GM12874 (cell line): ENCODE results near the gene AKAP8.

Experiments used
- TF ChIP-seq, protein P1 (sequence below): IDR thresholded peaks from 2 replicates; pipeline ENCODE4 v1.5.1; 2011; ENCODE audit warnings: low read depth, mild to moderate bottlenecking, control low read depth, low read length, moderate library complexity; ENCODE audit not compliant: insufficient read depth

The AKAP8 gene

DNA sequence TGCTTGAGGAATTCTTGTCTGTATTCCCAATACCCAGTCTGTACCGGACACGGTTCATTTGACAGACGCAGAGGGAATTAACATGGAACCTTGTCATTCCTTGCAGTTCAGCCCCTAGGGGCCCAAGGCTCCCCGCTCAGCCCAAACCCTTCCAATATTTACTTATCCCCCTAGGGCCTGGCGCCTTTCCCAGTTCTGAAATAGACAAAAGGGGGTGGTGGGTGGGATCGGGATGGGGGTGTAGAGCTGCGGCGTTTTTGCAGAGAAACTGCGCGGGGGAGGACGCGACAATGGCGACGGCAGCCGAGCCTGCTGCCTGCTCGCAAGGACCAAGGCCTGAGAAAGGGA is 38.6 kb upstream of the AKAP8 start:
- TF ChIP-seq, protein P1, sequence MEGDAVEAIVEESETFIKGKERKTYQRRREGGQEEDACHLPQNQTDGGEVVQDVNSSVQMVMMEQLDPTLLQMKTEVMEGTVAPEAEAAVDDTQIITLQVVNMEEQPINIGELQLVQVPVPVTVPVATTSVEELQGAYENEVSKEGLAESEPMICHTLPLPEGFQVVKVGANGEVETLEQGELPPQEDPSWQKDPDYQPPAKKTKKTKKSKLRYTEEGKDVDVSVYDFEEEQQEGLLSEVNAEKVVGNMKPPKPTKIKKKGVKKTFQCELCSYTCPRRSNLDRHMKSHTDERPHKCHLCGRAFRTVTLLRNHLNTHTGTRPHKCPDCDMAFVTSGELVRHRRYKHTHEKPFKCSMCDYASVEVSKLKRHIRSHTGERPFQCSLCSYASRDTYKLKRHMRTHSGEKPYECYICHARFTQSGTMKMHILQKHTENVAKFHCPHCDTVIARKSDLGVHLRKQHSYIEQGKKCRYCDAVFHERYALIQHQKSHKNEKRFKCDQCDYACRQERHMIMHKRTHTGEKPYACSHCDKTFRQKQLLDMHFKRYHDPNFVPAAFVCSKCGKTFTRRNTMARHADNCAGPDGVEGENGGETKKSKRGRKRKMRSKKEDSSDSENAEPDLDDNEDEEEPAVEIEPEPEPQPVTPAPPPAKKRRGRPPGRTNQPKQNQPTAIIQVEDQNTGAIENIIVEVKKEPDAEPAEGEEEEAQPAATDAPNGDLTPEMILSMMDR = no peak

DNA sequence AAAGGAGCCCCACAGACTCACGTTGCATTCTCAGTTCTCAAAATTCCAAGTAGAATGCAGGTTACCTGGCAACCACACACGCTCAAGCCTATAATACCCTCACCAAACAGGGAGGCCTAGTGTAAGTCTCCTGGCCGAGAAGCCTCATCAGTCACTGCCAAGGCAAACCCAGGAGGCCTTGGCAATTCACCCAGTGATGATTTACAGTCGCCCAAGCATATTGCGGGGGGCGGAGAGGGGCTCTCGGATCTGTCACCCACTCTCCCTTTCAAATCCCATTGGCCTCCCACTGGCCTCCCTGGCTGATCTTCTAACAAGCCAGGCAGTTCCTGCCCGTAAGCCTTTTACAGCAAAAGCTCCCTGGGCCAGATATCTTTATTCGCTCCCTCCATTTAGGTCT is 38.1 kb upstream of the AKAP8 start:
- TF ChIP-seq, protein P1 = no peak

DNA sequence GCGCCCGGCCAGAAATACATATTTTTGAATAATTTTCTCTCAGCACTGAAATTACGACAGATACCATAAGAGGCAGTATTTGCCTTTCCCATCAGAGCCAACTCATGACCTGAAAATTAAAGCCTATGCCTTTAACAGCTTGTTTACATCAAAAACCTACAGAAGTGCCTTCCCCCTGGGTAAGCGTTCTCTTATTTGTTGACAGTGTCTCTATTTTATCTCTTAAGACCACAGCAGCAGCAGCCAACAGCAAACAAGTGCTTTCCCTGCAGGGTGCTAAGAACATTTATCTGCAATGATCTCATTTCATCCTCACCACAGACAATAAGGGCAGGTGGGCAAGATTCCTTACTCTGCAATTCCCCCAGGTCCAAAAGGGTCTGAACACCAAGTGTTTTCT is 33.2 kb upstream of the AKAP8 start:
- TF ChIP-seq, protein P1 = no peak

DNA sequence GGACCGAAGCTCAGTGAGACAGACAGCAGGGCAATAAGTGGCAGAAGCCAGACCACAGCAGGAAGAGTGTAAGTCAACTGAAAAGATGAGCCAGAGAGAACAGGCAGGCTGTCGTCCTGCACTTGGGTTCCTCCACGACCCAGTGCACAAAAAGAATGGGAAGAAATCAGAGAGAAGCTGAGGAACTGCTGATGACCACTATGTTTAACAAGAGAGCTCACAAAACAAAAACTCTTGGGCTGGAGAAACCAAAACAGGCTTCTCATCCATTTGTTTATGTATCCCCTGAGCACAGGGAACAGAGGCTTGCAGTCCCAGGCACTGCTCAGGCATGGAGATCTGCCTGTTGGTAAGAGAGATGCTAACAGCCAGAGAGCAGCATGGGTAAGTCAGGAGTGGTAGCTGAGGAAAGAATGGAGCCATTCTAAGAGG is 25.2 kb upstream of the AKAP8 start:
- TF ChIP-seq, protein P1 = no peak

DNA sequence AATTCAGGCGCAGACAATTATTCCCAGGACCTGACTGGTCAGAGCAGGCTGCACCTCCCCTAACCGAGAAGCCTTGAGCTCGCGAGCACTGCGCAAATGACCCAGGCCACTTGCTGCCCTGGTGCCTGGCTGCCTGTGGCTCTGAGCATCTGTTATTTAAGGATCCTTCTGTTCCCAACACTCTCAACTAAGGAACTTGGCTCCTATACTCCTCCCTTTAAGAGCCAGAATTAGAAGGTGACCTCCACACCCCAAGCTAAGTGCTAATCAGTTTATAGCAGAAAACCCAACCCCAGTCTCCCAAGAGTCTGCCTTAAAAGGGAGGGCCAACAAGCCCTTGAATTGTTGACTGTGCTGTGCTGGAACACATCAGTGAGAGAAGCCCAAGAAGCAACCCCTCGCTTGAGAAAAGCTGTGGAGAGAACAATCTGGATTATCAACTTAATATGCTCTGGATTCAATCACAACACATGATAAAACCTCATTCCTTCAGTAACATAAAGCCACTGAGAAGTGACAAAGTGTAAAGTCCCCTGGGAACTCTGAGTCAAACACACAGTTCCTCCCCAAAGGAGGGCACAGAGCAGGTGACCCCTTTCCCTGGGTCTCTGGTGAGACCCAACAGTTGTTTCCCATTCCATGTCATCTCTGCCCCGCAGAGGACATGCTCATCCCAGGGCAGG is 24.7 kb upstream of the AKAP8 start:
- TF ChIP-seq, protein P1 = no peak

DNA sequence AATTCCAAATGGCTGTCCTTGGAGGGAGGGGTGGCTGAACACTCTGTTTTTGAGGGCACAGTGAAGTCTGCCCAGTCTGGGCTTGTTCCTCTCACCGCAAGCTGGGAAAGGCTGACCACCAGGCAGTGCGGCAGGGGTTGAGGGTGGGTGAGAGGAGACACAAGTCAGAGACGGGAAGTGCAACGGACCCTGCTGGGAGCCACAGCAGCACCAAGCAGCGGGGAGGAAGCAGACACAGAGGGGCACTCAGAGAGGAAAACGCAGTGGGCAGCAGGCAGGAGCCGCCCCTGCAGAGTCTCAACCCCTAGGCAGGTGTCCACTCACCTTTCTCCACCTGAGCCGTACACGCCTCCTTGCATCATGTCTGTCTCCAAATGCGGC is 23.6 kb upstream of the AKAP8 start:
- TF ChIP-seq, protein P1 = no peak

DNA sequence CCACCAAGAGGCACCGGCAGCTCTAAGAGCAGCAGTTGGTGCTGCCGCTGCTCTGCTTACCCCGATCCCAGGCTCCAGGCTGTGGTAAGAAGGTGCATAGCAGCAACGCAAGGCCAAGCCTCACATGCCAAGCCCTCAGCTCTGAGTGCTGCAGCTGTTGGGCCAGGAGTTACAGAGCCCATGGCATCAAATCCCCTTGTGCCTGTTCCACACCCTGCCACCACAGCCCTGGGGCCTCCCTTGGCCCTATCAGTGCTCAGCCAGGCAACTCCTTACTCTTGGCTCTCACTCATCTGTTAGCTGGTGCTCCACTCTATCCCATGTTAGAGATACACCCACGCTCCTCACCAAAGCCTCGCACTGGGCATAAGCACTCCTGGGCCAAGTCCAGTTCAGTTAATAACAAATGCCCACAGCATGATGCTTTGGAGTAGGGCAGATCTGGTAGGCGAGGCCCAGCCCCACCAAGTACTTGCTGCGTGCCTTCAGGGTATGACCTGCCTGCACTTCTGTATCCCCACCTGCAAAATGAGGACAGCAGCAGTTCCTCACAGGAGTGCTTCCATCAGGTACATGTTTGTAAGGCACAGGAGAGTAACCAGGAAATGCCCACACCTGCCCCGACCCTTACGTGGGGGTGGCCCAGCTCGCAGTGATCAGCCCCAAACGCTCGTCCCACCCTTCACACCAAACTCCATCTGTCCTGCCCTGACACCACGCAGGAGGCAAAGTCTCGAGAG is 23.0 kb upstream of the AKAP8 start:
- TF ChIP-seq, protein P1 = no peak
